K562 (cell line): ENCODE data around the gene CKAP2. TPM values are rescaled to one million over a fixed set of nuclear protein-coding genes. Genes with fewer than 3 reads are reported as not detected.
A peak's percentile ranks its signal among the peaks of the same experiment; 100 is the strongest.
"Not testable (repeated sequence)": the region's sequence is repeated elsewhere in the genome, so short reads cannot be mapped to it uniquely, and the experiment has no call there.

Source experiments
- ATAC-seq: fragments of 200-7000 bp; cut with Tn5 transposase; 3 replicates; pipeline ENCODE4 v1.9.1; 2020; ENCODE audit warnings: moderate library complexity
- BruUV-seq: library from RNA; stranded (reverse); fragments of 400-500 nt; replicated peaks from 2 replicates; lab custom pipeline; 2021; lab: Mats Ljungman, UMichigan
- CTCF ChIA-PET: fragments of 300-600 bp; formaldehyde crosslinking; extraction: SDS; loops from one replicate; lab custom pipeline; 2021; ENCODE audit warnings: low intra/inter-chr PET ratio; lab: Yijun Ruan, JAX
- POLR2A ChIA-PET: fragments of 300-600, 350-650 bp; sonication (Branson Sonifier 250); formaldehyde crosslinking; extraction: SDS; loops from one replicate; lab custom pipeline; 2021; ENCODE audit warnings: antibody characterized with exemption, inconsistent platforms; lab: Yijun Ruan, JAX
- DNase-seq, 4 experiments: peaks; one replicate each; pipeline versions ENCODE4 v3.0.0 to v3.0.0-alpha.2; 2011 to 2018; ENCODE audit warnings: low spot score in 3 of 4, mixed read lengths in 3 of 4; ENCODE audit errors: extremely low read depth in 1 of 4
- FAIRE-seq: peaks from 2 replicates; lab custom pipeline; 2011; peaks lifted over from hg19 to GRCh38; lab: Jason Lieb, UNC
- H2AFZ ChIP-seq: 2 replicates; pipeline ENCODE4 v1.6.0; 2011; ENCODE audit warnings: low read depth, low read length, control low read depth, inconsistent platforms
- H3K27ac ChIP-seq: fragments of 200-600 bp; 3 replicates; pipeline ENCODE4 v1.8.0; 2011; ENCODE audit warnings: low read depth, mild to moderate bottlenecking, control low read depth, inconsistent platforms, low read length, moderate library complexity, mixed read lengths; ENCODE audit errors: extremely low read depth
- H3K27me3 ChIP-seq, 2 experiments: fragments of 300-600 bp in 1 of 2; 2 replicates in 1 of 2; 3 replicates in 1 of 2; pipeline versions ENCODE4 v1.6.0 to v1.8.0; 2011; ENCODE audit warnings: inconsistent platforms in 2 of 2, low read length in 2 of 2, mild to moderate bottlenecking in 1 of 2, mixed read lengths in 1 of 2, moderate library complexity in 1 of 2; ENCODE audit not compliant: control insufficient read depth in 2 of 2, insufficient read depth in 2 of 2
- H3K36me3 ChIP-seq: fragments of 300-600 bp; 3 replicates; pipeline ENCODE4 v1.8.0; 2011; ENCODE audit warnings: mild to moderate bottlenecking, low read length, inconsistent platforms; ENCODE audit not compliant: control insufficient read depth, insufficient read depth
- H3K4me1 ChIP-seq, 2 experiments: fragments of 200-600 bp in 1 of 2; replicated peaks in 1 of 2; 2 replicates in 1 of 2; 3 replicates in 1 of 2; pipeline versions ENCODE4 v1.5.1 to v1.8.0; 2011; ENCODE audit warnings: inconsistent platforms in 2 of 2, low read length in 2 of 2, mild to moderate bottlenecking in 1 of 2, mixed read lengths in 1 of 2, moderate library complexity in 1 of 2; ENCODE audit not compliant: control insufficient read depth in 2 of 2, insufficient read depth in 2 of 2
- H3K4me2 ChIP-seq: 2 replicates; pipeline ENCODE4 v1.6.1; 2011; ENCODE audit warnings: low read length, control low read depth, inconsistent platforms, mixed read lengths; ENCODE audit not compliant: insufficient read depth
- H3K4me3 ChIP-seq: fragments of 200-600 bp; sonication (generic), shearing (Covaris generic); 2 replicates; pipeline ENCODE4 v1.5.1; 2016; ENCODE audit warnings: control low read depth, inconsistent platforms
- H3K79me2 ChIP-seq: fragments of 200-600 bp; 3 replicates; pipeline ENCODE4 v1.8.0; 2011; ENCODE audit warnings: low read length, inconsistent platforms; ENCODE audit not compliant: control insufficient read depth, insufficient read depth
- H3K9ac ChIP-seq, 2 experiments: 2 replicates each; pipeline versions ENCODE4 v1.6.0 to v1.6.1; 2011; ENCODE audit warnings: low read depth in 2 of 2, low read length in 2 of 2, control low read depth in 1 of 2, inconsistent platforms in 1 of 2, mild to moderate bottlenecking in 1 of 2, mixed read lengths in 1 of 2; ENCODE audit not compliant: insufficient read depth in 1 of 2
- H3K9me1 ChIP-seq: one replicate; pipeline ENCODE4 v1.6.0; 2011; ENCODE audit warnings: inconsistent platforms, mild to moderate bottlenecking, low read length, moderate library complexity; ENCODE audit not compliant: control insufficient read depth, insufficient read depth
- H3K9me3 ChIP-seq: replicated peaks from 2 replicates; pipeline ENCODE4 v1.5.1; 2011; ENCODE audit warnings: low read depth, low read length, inconsistent platforms; ENCODE audit not compliant: control insufficient read depth, insufficient read depth
- H4K20me1 ChIP-seq: replicated peaks from 2 replicates; pipeline ENCODE4 v1.6.1; 2011; ENCODE audit warnings: low read length, inconsistent platforms, mixed read lengths; ENCODE audit not compliant: control insufficient read depth, insufficient read depth
- CBX5 ChIP-seq: IDR thresholded peaks from 2 replicates; pipeline ENCODE4 v1.6.1; 2014; ENCODE audit warnings: low read depth, borderline replicate concordance
- TRIM24 ChIP-seq, 2 experiments: fragments of 450-650 bp; IDR thresholded peaks; 2 replicates each; pipeline ENCODE4 v1.6.1; 2016
- TRIM28 ChIP-seq: fragments of 450-650 bp; IDR thresholded peaks from 2 replicates; pipeline ENCODE4 v1.6.1; 2017
- WGBS: fragments of 100-300 bp; shearing (Covaris generic); methylation state at CpG from one replicate; pipeline ENCODE4 v1.1.6; 2016; ENCODE audit warnings: low coverage, mixed read lengths; ENCODE audit not compliant: insufficient coverage; ENCODE audit errors: missing lambda C conversion rate; 5-methylcytosine and 5-hydroxymethylcytosine counted together
- in situ Hi-C: fragments of 300-500 bp; cut with MboI; formaldehyde crosslinking; loops from 4 replicates; pipeline ENCODE4 v1.15.0; 2018; ENCODE audit warnings: inconsistent platforms, mixed read lengths
- intact Hi-C: fragments of 100-400 bp; cut with micrococcal nuclease; formaldehyde crosslinking; loops from 2 replicates; pipeline ENCODE4 v1.14.2; 2022
- polyA plus RNA-seq, 8 experiments: library from polyadenylated mRNA; depleted of rRNA in 4 of 8; stranded (reverse) in 5 of 8; unstranded in 3 of 8; fragments of >200 nt; fragmentation: Nextera tagmentation in 2 of 8; fragmentation: Illumina TruSeq in 1 of 8; extraction: Ambion mirVana in 2 of 8; extraction: Trizol in 1 of 8; gene quantifications; 2 replicates each; pipeline versions ENCODE4 v1.2.1 to v1.2.3, GENCODE V29; 2011 to 2014; ENCODE audit warnings: inconsistent platforms in 1 of 8, missing spikeins in 1 of 8
- total RNA-seq, 7 experiments: library from RNA; depleted of rRNA in 6 of 7; stranded (reverse); fragments of >200 nt in 6 of 7; fragmentation: Illumina TruSeq in 2 of 7; extraction: Trizol in 2 of 7; gene quantifications; 2 replicates each; pipeline versions ENCODE4 v1.2.1 to v1.2.3, GENCODE V29; 2011 to 2021; ENCODE audit warnings: low replicate concordance in 1 of 7

Gene CKAP2
- total and polyA plus RNA-seq, 9 of the 15 experiments (the other 6 are each of a cell fraction or from before 2014, with no cell fraction given), result 21.9 to 63.5 (median 34.8) TPM

- H3K4me1 ChIP-seq, H3K4me3 ChIP-seq, H3K27ac ChIP-seq, H3K79me2 ChIP-seq, H3K9ac ChIP-seq, H4K20me1 ChIP-seq, H3K9me3 ChIP-seq, in situ Hi-C loops, H2AFZ ChIP-seq, H3K4me2 ChIP-seq, POLR2A ChIA-PET, H3K9me1 ChIP-seq, BruUV-seq, intact Hi-C loops, H3K36me3 ChIP-seq, DNase-seq, H3K27me3 ChIP-seq, ATAC-seq, FAIRE-seq: not testable (repeated sequence)
- TF ChIP-seq TRIM24 (IDR thresholded peaks at IDR 0.05) (peak in 1 of 2 experiments; percentile 28; a peak in 1 of 4 replicates), TRIM28 (0 out of 2 replicates have a peak, but pooled peaks have one; percentile 25), CBX5 (0 out of 2 replicates have a peak, but pooled peaks have one; percentile 61)
- CTCF ChIA-PET, result interaction anchor here (0.6 kb wide), 1 partner anchor 807 kb away, joined by 4 read pairs; no protein-coding TSS in a partner anchor
- 51% methylated on average over 7 of the region's 7 CpGs for WGBS
These were observed 47.0 kb downstream of the CKAP2 start for GRCh38 chr13:52502277-52502676.

GRCh38 chr13:52505843-52506242 is 50.6 kb downstream of the CKAP2 start:
- intact Hi-C loops, H3K27ac ChIP-seq, H3K4me2 ChIP-seq, FAIRE-seq, CTCF ChIA-PET, H3K9me3 ChIP-seq, H3K27me3 ChIP-seq, H3K4me3 ChIP-seq, H3K9me1 ChIP-seq, H3K9ac ChIP-seq, DNase-seq, H4K20me1 ChIP-seq, H3K79me2 ChIP-seq, POLR2A ChIA-PET, BruUV-seq, H3K36me3 ChIP-seq, H3K4me1 ChIP-seq, H2AFZ ChIP-seq, ATAC-seq: not testable (repeated sequence)
- in situ Hi-C loops, result loop anchor here (5.0 kb wide), 1 partner anchor 204 kb away; no protein-coding TSS in a partner anchor
- WGBS, result no CpG with 5 or more reads among the region's 1 CpG

GRCh38 chr13:52509532-52509931 is 54.3 kb downstream of the CKAP2 start:
- BruUV-seq, FAIRE-seq, H3K4me2 ChIP-seq, ATAC-seq, H3K9me1 ChIP-seq, H3K9ac ChIP-seq, H3K27me3 ChIP-seq, DNase-seq, H3K36me3 ChIP-seq, H4K20me1 ChIP-seq, H3K27ac ChIP-seq, CTCF ChIA-PET, H3K79me2 ChIP-seq, H2AFZ ChIP-seq, POLR2A ChIA-PET, intact Hi-C loops, H3K4me1 ChIP-seq, H3K9me3 ChIP-seq, H3K4me3 ChIP-seq: not testable (repeated sequence)
- no CpG with 5 or more reads among the region's 6 CpGs for WGBS
- in situ Hi-C loops, result loop anchor here (5.0 kb wide), 1 partner anchor 207 kb away; no protein-coding TSS in a partner anchor
